22Rv1 (cell line): ENCODE results near the gene MSANTD1.

Experiments used
- H3K27ac ChIP-seq: fragments of 450-650 bp; 2 replicates; pipeline ENCODE4 v1.5.1; 2017
- CTCF ChIP-seq: fragments of 450-650 bp; IDR thresholded peaks from 2 replicates; pipeline ENCODE4 v1.5.1; 2017; ENCODE audit warnings: mild to moderate bottlenecking
- ZFX ChIP-seq: fragments of 450-650 bp; IDR thresholded peaks from 2 replicates; pipeline ENCODE4 v1.6.1; 2017; ENCODE audit warnings: antibody characterized with exemption, borderline replicate concordance

Gene MSANTD1

GRCh38 chr4:3280466-3280865, 31.5 kb downstream of the MSANTD1 start:
- H3K27ac ChIP-seq, result no peak overlapping the region

DNA sequence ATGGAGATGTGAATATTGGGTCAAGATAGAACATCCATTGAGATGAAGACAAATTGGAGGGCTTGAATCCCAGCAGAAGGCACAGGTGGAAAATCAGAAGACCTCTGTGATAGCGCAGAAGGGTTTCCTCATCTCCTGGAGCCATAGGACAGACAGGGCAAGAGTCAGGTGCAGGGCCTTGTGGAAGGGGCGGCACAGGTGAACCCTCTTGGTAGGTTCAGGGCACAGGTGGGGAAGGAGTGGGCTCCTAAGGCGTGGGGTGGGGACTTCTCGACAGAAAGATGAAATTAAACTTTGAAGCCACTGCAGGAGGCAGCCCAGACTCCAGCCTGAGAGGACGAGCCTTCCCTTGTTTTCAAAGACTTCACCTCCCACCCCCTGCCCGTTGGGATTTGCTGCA, 34.5 kb downstream of the MSANTD1 start:
- TF ChIP-seq CTCF, result no peak
- no peak overlapping the region for H3K27ac ChIP-seq

More at GRCh38 chr4:3280466-3280865, 31.5 kb downstream of the MSANTD1 start:
- TF ChIP-seq ZFX, result no peak
- no peak for TF ChIP-seq CTCF

DNA sequence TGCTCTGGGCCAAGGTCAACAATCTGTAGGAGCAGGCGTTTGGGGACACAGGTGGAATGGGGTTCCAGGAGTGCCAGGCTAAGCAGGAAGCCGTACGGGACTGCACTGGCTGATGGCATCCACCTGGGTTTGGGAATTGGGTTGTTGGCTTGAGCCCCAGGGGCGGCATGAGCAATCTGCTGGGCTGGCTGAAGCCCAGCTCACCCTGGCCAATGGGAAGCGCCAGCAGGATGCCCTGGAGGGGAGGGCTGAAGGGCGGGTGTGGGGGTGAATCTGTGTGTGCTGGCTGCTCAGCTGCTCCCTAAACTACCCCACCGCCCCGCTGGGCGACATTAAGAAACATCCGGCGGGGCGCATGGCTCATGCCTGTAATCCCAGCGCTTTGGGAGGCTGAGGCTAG, 35.0 kb downstream of the MSANTD1 start:
- no peak for TF ChIP-seq CTCF
- TF ChIP-seq ZFX, result no peak
- no peak overlapping the region for H3K27ac ChIP-seq

- no peak overlapping the region for H3K27ac ChIP-seq
- TF ChIP-seq ZFX (no peak), CTCF (no peak)
Observed at GRCh38 chr4:3284734-3285557, 36.0 kb downstream of the MSANTD1 start.

DNA sequence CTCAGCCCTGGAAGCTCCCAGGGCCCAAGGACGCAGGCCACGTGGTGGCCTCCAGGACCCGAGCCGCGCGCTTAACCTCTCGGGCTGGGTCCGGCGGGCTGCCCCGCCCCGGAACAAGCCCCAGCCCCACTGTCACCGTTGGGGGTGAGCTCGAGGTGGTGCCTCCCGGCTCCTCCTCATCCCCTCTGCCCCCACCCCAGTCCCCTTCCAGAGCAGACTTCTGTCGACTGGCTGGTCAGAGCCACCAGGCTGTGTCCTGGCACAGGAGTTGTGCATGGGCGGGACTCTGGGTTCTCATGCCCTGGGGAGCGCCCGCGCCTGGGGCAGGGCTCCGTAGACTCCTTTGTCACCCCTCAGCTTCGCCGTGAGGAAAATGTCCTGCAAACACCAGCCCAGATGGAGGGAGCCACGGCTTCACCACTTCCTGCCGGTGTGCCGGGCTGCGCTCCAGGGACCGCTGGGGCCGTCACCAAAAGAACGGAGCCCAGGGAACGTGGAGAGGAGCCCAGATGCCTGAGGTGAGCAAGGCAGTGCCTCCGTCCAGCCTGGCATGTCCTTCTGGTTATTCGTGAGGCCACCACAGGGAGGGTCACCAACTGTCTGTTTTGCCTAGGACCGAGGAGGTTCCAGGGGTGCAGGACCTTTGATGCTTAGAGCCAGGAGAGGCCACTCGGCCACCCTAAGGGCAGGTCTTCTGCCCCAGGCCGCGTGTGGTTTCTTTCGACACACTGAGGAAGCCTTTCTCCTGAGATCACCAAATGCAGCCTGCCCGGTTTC, 36.8 kb downstream of the MSANTD1 start:
- TF ChIP-seq CTCF, result no peak
- no peak for TF ChIP-seq ZFX

DNA sequence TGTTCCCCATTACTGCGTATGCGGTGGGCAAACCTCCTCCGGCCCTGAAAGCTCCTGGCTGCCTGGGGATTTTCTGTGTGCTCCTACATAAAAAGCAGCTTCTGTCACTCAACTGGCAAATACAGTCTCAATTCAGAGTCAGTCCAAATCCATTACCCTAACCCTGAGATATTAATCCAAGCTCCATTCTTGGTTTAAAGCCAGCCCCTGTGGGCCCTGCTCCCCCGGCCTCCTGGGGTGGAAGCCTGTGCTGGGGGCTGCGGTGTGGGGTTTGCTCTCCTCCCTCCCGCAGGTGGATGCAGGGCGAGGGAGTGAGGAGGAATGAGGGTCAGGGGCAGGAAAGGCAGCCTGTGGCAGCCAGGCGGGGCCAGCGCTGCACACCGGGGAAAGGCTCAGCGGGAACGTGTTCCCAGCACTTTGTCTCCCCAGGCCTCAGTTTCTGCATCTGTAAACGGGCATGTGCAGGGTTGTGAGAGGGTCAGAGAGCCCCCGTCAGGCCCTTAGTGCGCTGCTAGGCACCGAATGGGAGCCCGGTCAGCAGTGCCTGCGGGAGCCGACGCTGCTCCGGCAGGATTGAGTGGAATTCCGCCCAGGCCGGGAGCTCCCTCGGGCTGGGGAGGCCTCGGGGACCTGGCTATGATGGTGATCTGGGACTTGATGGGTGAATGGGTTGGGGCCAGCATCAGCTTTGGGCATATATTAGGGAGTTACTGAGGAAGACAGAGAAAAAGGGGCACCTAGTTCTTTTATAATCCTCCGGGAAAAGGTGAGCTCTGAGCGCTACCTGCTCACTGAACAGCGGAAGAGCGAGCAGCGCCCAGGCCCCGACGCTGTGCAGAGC, 37.6 kb downstream of the MSANTD1 start:
- no peak for TF ChIP-seq CTCF
- no peak for TF ChIP-seq ZFX
- H3K27ac ChIP-seq, result no peak overlapping the region

More for the DNA sequence above, 36.8 kb downstream of the MSANTD1 start:
- H3K27ac ChIP-seq, result no peak overlapping the region
